AG10803 (cell line): ENCODE measurements around the gene RFC2.

Source experiments
- DNase-seq: peaks from one replicate; pipeline ENCODE4 v3.0.0; 2010; ENCODE audit warnings: low read depth
- H3K4me3 ChIP-seq: 2 replicates; pipeline ENCODE4 v1.5.1; 2011; ENCODE audit warnings: mild to moderate bottlenecking, low read length, control low read depth
- CTCF ChIP-seq: conservative IDR thresholded peaks from 2 replicates; pipeline ENCODE4 v1.5.1; 2011; ENCODE audit warnings: mild to moderate bottlenecking, low read length, control low read depth, inconsistent platforms

The RFC2 gene

GRCh38 chr7:74293577-74293908 lies 39.3 kb upstream of the RFC2 start:
- no peak for DNase-seq
- H3K4me3 ChIP-seq: no peak overlapping the region
- no peak for TF ChIP-seq CTCF

GRCh38 chr7:74292757-74293576 lies 38.8 kb upstream of the RFC2 start:
- no peak for TF ChIP-seq CTCF
- DNase-seq: no peak
- H3K4me3 ChIP-seq: no peak overlapping the region

- H3K4me3 ChIP-seq: no peak overlapping the region
- no peak for TF ChIP-seq CTCF
- no peak for DNase-seq
Observed at GRCh38 chr7:74291535-74291934, 37.3 kb upstream of the RFC2 start.

- no peak for TF ChIP-seq CTCF
- DNase-seq: no peak
- H3K4me3 ChIP-seq: peak overlapping the region; percentile 88
Observed at GRCh38 chr7:74290981-74291441, 36.8 kb upstream of the RFC2 start.

- no peak for TF ChIP-seq CTCF
- H3K4me3 ChIP-seq: peak overlapping the region; percentile 88
- DNase-seq: no peak
Observed at GRCh38 chr7:74290553-74290950, 36.4 kb upstream of the RFC2 start.

GRCh38 chr7:74289659-74290552 lies 35.7 kb upstream of the RFC2 start:
- peak; percentile 53 for DNase-seq
- peak overlapping the region; percentile 88 for H3K4me3 ChIP-seq
- TF ChIP-seq CTCF: no peak
